SH-SY5Y (cell line): ENCODE results near the gene VSIG2.

Experiments
- GATA2 ChIP-seq: IDR thresholded peaks from 2 replicates; pipeline ENCODE4 v1.6.1; 2011; ENCODE audit warnings: mild to moderate bottlenecking, low read depth, low read length
- GATA3 ChIP-seq: IDR thresholded peaks from 2 replicates; pipeline ENCODE4 v1.6.1; 2011; ENCODE audit warnings: low read depth, mild to moderate bottlenecking, low read length, moderate library complexity

DNA sequence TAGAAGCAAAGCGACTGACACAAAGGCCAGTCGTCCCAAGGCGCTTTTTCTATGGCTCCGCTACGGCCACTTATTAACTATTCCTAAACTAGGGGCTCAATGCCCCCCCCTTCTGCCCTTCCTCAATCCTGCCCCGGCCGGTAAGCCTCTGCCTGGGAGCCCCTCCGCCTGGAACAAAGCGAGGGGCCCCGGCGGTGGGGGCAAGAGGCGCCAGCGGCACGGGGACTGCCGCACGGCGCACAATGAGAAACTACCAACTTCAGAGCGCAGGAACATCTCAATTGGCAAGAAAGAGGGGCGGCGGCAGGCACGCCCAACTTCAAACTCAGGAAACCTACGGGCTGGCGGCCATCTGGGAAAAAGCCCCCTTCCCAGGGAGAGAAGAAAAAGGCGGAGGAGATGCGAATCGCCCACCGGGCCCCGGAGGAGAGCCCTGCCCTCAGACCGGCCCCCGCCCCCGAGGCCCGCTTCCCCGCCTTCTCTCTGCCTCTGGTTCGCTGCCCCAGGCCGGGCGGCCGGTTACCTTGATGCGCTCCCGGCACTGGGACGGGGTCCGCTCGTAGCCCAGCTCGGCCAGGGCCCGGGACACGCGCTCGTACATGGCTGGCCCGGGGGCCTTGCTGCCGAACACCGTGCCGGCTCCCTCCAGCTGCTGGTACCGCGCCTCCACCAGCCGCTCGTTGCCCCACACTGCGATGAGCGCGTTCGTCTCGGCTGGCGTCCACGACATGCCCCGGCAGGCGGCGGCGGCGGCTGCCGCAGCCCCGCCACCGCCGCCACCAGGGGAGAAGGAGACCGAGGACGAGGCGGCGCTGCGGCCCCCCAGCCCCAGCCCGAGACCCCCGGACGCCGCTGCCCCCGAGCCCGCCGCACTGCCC, 47.5 kb upstream of the VSIG2 start:
- no peak for TF ChIP-seq GATA2
- TF ChIP-seq GATA3 = no peak
